ENCODE data around the gene PAX6.

Gene PAX6

DNA sequence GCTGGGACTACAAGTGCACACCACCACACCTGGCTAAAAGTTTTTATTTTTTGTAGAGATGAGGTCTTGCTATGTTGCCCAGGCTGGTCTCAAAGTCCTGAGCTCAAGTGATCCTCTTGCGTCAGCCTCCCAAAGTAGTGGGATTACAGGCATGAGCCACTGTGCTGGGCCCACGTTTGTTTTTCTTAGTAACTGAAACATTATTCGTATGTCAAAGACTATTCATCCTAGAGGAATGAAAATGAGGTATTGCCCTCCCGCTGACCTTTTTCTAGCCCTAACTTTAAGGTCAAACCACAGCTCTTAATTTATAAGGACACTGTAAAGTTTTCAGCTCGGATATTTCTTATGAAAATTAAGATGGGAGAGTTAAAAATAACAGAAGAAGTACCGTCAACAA lies 33.2 kb upstream of the PAX6 start:
- TF ChIP-seq, protein P1, sequence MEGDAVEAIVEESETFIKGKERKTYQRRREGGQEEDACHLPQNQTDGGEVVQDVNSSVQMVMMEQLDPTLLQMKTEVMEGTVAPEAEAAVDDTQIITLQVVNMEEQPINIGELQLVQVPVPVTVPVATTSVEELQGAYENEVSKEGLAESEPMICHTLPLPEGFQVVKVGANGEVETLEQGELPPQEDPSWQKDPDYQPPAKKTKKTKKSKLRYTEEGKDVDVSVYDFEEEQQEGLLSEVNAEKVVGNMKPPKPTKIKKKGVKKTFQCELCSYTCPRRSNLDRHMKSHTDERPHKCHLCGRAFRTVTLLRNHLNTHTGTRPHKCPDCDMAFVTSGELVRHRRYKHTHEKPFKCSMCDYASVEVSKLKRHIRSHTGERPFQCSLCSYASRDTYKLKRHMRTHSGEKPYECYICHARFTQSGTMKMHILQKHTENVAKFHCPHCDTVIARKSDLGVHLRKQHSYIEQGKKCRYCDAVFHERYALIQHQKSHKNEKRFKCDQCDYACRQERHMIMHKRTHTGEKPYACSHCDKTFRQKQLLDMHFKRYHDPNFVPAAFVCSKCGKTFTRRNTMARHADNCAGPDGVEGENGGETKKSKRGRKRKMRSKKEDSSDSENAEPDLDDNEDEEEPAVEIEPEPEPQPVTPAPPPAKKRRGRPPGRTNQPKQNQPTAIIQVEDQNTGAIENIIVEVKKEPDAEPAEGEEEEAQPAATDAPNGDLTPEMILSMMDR (IDR thresholded peaks at IDR 0.05; ENCODE audit: borderline replicate concordance, insufficient read depth, low read depth, low read length), result no peak

DNA sequence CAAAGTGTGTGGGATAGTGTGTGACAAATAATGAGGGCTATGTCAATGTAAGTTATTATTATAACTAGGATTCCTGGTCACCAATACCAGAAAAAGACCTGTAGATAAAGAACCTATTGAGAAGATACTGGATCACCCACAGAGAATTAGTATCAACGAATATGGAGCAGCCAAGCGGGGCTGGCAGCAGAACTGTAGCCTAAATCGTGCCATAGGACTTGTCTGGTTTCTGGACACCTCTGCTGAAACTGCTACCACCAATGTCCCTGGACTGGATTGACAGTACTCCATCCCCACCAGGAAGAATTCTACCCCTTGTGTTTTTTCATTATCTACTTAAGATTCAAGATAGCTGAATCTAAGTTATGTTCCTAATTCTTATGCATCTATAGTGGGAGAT lies 30.3 kb upstream of the PAX6 start:
- TF ChIP-seq, protein P1 (IDR thresholded peaks at IDR 0.05; ENCODE audit: borderline replicate concordance, insufficient read depth, low read depth, low read length), result no peak
- H3K4me3 ChIP-seq (ENCODE audit: low read depth, low read length), result no peak overlapping the region

More for the DNA sequence above, 33.2 kb upstream of the PAX6 start:
- H3K4me3 ChIP-seq (ENCODE audit: low read depth, low read length), result no peak overlapping the region

DNA sequence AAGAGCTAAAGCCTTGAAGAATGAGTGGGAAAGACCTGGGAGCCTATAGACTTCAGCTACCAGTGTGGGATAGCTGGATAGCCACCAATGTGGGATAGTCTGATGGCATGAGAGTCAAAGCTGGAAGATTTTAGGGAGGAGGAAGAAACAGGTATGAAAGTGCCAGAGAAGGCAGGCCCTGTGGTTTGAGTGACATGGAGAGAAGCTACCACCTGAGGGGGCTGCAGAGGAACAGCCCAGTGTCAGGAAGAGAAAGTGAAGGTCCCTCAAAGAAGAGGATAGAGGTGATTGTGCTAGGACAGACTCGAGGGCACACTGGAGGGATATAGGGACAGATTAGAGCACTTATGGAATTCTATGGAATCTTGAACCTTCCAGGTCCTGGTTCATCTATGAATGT lies 23.1 kb upstream of the PAX6 start:
- H3K4me3 ChIP-seq (ENCODE audit: low read depth, low read length), result no peak overlapping the region
- TF ChIP-seq, protein P1 (IDR thresholded peaks at IDR 0.05; ENCODE audit: borderline replicate concordance, insufficient read depth, low read depth, low read length), result no peak

DNA sequence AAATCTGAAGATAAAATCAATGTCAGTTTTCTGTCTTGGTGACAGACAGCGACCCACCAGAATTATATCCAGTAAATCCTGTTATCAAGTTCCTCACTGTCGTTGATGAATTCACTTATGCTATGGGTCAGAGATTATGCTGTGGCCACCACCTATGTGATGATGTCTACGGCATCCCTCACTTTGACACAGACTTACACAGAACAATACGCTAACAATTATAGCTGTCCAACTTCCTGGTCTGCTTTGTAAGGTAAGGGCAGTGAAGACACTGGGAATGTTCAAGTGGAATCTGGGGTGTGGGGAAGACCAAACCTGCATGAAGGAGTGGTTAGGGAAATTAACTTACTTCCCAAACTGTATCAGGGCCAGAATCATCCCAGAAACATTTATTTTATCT lies 19.3 kb upstream of the PAX6 start:
- TF ChIP-seq, protein P1 (IDR thresholded peaks at IDR 0.05; ENCODE audit: borderline replicate concordance, insufficient read depth, low read depth, low read length), result no peak
- H3K4me3 ChIP-seq (ENCODE audit: low read depth, low read length), result no peak overlapping the region

DNA sequence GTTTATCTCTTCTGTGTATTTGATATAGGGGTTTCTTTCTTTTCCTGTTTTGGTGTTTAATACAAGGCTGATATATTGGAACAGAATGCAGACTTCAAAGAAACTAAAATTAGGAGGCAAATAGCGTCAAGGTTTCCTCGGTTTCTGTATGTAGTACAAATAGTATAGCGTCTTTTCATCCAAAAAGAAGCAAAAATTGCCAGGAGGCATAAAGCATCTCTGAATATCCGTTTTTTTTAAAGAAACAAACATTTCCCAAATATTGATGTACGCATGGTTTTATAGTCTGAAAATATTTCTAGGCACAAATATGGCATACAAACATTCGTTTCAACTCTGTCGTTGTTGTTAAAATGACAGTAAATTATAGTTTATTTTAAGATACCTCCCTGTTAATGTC lies 17.1 kb upstream of the PAX6 start:
- no peak overlapping the region for H3K4me3 ChIP-seq (ENCODE audit: low read depth, low read length)
- TF ChIP-seq, protein P1 (IDR thresholded peaks at IDR 0.05; ENCODE audit: borderline replicate concordance, insufficient read depth, low read depth, low read length), result no peak

DNA sequence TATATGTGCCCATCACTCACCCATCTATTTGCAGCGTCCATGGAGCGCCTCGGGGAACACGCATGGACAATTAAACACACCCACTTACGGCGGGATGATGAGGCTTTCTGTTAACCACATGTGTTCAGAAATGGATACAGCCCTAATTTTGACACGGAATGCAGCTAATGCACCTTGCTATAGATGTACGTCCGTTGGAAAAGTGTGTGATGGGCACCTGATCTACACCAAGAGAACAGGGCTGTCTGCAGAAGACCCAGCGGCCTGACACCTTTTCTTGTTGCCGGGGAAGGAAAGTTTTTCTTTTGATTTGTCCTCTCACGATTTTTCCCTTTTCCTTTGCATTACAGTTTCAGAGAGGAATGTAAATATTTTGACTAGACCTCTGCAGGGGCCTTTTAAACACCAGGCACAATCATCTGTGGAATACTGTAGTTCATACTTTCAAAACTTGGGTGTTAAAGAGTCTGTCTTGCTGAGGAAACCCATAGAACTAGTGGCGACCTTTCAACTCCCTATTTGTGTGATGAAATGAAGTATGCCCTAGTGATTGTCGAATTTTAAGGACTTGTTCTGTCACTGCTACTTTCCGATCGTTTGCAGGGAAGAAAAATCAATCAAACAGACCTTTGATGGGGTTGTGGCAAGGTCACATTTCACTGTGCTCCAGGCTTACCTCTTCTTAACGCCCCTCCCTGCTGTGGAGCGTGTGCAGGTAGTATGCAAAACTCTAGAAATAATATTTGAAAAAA lies 16.5 kb upstream of the PAX6 start:
- TF ChIP-seq, protein P1 (IDR thresholded peaks at IDR 0.05; ENCODE audit: borderline replicate concordance, insufficient read depth, low read depth, low read length), result no peak
- H3K4me3 ChIP-seq (ENCODE audit: low read depth, low read length), result no peak overlapping the region
